Esophagus squamous epithelium (tissue), 4 donors: ENCODE results near the gene A4GALT.

Experiments used
- CTCF ChIP-seq, 6 experiments: fragments of 450-650 bp in 4 of 6; fragments of 200-600 bp in 2 of 6; sonication (generic) in 2 of 6; IDR thresholded peaks; one replicate each; pipeline ENCODE4 v1.5.1; 2016 to 2019; ENCODE audit warnings: antibody characterized with exemption in 6 of 6, mild to moderate bottlenecking in 4 of 6, moderate library complexity in 4 of 6
- POLR2A ChIP-seq, 4 donors: fragments of 450-650 bp; IDR thresholded peaks; one replicate each; pipeline ENCODE4 v1.6.1; 2017; ENCODE audit warnings: antibody characterized with exemption in 4 of 4, mild to moderate bottlenecking in 4 of 4, moderate library complexity in 3 of 4

- TF ChIP-seq CTCF (IDR thresholded peaks at IDR 0.05) (no peak), POLR2A (IDR thresholded peaks at IDR 0.05) (no peak)
Measured at GRCh38 chr22:42646569-42647525, 73.8 kb downstream of the A4GALT start.
